Measurements from ENCODE around the gene FARP1.

DNA sequence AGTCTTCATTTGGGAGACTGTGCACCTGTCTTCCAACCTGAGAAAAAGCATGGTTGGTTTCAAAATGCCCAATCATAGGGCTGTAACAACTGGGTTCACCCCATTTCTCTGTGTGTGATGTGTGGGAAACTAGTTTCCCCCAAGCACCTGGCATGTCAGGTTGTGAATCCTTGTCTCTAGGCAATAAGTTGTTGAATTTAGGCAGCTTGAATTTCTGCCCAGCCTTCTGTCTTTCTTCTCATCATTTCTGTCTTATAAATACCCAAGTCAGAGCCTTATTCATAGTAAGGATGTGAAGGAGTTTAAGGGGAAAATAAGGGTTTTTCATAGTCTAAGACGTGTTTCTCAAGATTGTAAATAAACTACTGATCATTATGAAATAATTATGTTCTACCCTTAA lies 204.9 kb downstream of the FARP1 start:
- TF ChIP-seq, protein P1, sequence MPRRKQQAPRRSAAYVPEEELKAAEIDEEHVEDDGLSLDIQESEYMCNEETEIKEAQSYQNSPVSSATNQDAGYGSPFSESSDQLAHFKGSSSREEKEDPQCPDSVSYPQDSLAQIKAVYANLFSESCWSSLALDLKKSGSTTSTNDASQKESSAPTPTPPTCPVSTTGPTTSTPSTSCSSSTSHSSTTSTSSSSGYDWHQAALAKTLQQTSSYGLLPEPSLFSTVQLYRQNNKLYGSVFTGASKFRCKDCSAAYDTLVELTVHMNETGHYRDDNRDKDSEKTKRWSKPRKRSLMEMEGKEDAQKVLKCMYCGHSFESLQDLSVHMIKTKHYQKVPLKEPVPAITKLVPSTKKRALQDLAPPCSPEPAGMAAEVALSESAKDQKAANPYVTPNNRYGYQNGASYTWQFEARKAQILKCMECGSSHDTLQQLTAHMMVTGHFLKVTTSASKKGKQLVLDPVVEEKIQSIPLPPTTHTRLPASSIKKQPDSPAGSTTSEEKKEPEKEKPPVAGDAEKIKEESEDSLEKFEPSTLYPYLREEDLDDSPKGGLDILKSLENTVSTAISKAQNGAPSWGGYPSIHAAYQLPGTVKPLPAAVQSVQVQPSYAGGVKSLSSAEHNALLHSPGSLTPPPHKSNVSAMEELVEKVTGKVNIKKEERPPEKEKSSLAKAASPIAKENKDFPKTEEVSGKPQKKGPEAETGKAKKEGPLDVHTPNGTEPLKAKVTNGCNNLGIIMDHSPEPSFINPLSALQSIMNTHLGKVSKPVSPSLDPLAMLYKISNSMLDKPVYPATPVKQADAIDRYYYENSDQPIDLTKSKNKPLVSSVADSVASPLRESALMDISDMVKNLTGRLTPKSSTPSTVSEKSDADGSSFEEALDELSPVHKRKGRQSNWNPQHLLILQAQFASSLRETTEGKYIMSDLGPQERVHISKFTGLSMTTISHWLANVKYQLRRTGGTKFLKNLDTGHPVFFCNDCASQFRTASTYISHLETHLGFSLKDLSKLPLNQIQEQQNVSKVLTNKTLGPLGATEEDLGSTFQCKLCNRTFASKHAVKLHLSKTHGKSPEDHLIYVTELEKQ (tag by site-specific recombination; IDR thresholded peaks at IDR 0.05; ENCODE audit: borderline replicate concordance) = no peak
- TF ChIP-seq CTCF (tag by site-specific recombination; IDR thresholded peaks at IDR 0.05) = no peak
- TF ChIP-seq, protein P2, sequence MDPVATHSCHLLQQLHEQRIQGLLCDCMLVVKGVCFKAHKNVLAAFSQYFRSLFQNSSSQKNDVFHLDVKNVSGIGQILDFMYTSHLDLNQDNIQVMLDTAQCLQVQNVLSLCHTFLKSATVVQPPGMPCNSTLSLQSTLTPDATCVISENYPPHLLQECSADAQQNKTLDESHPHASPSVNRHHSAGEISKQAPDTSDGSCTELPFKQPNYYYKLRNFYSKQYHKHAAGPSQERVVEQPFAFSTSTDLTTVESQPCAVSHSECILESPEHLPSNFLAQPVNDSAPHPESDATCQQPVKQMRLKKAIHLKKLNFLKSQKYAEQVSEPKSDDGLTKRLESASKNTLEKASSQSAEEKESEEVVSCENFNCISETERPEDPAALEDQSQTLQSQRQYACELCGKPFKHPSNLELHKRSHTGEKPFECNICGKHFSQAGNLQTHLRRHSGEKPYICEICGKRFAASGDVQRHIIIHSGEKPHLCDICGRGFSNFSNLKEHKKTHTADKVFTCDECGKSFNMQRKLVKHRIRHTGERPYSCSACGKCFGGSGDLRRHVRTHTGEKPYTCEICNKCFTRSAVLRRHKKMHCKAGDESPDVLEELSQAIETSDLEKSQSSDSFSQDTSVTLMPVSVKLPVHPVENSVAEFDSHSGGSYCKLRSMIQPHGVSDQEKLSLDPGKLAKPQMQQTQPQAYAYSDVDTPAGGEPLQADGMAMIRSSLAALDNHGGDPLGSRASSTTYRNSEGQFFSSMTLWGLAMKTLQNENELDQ (tag by site-specific recombination; IDR thresholded peaks at IDR 0.05; ENCODE audit: low read depth) = no peak
- no peak for TF ChIP-seq ELK4 (IDR thresholded peaks at IDR 0.05; ENCODE audit: borderline replicate concordance, low read depth, low read length)
